OCI-M2 (cell line): Measurements from ENCODE around the gene PTPRD.
"Not testable (repeated sequence)": the region's sequence is repeated elsewhere in the genome, so short reads cannot be mapped to it uniquely, and the experiment has no call there.

Source experiments
- DNase-seq: peaks from one replicate; lab custom pipeline; 2025; ENCODE audit not compliant: unreplicated experiment; lab: John Stamatoyannopoulos, UW

Gene PTPRD

DNA sequence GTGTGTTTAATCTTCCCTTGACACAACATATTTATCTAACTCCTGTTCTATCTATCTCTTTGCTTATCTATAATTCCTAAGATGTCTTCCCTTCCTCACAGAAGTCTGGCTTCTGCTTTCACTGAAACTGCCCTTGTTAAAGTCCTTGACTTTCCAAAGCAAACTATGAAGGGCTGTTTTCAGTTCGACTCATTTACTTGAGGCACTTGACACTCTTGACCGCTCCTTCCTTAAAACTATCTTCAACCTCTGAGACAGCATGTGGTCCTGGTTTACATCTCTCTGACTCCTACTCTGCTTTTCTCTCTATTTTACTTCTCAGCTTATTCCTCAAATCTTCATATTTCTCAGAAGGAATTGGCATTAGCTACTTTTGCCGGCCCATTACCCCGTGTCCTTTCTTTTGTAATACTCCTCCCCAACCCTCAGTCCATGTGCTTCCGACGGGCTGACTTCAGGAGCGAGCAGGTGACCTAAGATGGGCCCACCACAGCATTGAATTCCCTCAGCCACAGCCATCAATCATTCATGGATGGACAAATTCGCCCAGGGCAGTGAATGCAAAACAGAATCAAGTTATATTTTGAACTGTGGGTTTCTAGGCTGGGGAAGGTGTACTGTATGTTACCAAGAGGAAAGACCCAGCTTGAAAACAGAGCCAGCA, 1089.2 kb downstream of the PTPRD start:
- DNase-seq = no peak

DNA sequence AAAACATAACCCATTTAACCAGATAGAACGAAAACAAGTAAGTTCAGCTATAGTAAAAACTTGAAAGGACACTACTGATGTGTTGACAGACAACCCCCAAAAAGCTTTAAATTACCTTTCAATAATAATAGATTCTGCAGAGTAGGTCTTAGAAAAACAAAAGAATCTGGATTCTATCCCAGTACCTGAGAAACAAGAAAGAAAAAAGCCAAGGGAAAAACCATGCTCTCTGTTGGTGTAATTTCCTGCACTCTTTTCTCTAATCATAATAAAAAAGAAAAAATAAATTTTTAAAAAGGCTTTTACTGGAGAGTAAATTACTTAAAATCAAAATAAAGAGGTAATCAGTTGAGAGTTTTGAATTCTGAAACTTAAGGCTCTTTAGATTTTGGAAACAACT, 1090.4 kb downstream of the PTPRD start:
- DNase-seq = no peak

DNA sequence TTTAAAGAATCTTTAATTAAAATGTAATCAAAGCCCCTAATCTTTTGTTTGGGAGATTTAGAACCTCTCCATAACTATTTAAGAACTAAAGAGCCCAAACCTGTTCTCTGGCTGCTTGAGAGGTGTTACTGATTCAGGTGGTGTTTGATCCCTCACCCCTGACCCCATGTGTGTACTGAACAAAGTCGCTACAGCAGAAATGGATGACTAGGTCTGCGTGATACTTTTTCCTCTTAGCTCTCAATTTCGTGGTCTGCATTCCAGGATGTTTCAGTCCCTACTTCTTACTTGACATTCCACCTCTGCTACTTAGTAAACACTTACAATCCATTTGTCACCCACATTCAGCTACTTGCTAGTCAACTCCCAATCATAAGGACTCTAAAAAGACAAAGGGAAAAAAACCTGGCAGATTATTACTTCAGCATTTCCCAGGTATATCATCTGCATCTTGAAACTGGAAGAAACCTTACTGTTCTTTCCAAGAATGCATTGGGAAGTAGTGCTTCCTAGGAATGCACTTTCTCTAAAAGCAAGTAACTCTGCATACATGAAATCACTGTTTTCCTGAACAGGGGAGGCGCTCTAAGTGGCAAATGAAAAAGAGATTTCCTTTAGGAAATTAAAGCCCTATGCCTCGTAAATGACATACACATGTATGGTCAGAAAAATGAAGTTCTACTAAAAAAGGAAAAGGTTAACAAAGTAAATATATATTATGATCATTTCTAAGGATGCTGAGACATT, 1091.6 kb downstream of the PTPRD start:
- DNase-seq = no peak

DNA sequence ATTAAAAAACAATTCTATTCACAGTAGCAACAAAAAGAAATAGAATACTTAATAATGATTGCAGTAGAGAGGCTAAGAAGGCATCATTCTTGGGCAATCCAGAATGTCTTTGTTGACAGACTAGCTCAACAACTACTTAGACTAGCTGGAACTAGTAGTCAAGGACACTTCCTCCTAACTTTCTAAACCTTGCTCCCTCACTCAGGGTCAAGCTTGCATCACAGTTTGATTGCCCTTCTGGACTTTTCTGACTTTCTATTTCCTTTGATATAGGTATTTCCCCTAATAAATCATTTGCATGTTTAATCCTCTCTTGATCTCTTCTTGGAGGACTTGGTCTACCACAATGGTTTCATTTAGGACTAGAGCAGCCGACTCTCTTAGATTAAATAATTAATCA, 1107.9 kb downstream of the PTPRD start:
- no peak for DNase-seq

DNA sequence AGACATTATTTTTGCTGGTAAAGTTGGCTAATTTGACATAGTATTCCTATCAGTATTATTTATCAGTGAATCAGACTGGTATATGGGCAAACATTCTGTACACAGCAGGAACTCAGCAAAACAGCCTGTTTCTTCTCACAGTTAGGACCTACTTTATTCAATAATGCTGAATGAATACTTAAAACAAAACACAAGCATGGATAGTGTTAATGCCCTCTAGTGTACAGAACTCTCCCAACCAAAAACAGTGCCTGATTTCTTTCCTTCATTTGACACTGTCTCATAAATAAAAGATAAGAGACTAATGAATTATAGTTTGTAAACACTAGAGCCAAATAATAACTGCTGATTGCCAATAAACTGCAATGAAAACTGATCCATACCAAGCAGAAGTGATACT, 1113.3 kb downstream of the PTPRD start:
- DNase-seq = no peak

DNA sequence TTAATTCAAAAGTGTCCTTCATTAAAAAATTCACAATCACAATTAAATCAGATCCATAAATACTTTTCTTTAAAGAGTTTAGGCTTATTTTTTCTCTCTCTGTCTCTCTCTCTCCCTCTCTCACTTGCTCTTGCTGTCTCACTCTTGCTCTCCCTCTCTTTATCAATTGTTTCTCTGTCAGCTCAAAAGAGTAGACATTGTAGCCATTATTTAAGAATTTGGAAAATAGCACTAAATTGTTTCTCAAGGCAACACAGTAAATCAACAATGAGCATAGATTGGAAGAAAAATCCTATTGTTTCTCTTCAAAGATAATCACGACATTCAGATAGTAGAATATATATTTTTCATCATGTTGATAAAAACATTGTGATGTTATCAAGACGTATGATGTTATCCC, 1114.0 kb downstream of the PTPRD start:
- no peak for DNase-seq

DNA sequence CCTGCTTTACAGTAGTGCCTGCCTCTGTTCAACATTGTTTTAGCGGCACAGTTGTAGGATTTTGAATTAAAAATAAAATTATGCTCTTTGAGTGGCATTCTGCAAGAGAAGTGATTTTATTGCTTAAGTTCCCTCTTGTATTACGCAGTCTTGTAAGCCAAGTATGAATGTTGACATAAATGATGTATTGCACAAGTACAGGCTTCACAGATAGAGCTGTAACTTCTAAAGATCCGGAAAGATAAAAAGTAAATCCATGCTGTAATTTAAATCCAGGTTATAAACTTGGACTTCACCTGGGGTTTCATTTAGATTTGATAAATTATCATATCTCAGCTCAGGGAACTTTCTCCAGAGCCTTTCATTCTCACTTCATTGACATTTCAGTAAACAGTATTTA, 1114.7 kb downstream of the PTPRD start:
- no peak for DNase-seq

DNA sequence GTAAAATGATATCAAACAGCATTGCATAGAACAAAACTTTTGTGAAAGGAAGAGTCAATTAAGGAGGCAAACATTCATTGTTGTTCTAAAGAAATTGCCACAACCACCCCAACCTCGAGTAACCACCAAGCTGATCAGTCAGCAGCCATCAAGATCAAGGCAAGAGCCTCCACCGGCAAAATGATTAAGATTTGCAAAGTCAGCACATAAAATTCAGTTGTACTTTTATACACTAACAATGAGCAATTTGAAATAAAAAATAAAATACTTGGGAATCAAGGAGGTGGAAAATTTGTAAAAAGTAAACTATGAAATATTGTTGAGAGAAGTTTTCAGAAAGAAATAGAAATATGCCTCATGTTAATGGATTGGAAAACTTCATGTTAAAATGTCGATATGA, 1118.5 kb downstream of the PTPRD start:
- no peak for DNase-seq

DNA sequence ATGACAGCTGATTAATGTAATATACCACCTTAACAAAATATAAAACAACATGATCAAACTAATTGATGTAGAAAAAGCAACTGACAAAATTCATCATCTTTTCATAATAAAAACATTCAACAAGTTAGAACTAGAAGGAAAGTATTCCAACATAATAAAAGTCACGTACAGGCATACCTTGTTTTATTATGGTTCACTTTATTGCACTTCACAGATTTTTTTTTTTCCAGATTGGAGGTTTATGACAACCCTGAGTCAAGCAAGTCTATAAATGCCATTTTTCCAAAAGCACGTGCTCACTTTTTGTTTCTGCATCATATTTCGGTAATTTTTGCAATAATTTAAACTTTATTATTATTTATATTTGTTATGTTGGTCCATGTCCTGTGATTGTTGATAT, 1120.3 kb downstream of the PTPRD start:
- no peak for DNase-seq

DNA sequence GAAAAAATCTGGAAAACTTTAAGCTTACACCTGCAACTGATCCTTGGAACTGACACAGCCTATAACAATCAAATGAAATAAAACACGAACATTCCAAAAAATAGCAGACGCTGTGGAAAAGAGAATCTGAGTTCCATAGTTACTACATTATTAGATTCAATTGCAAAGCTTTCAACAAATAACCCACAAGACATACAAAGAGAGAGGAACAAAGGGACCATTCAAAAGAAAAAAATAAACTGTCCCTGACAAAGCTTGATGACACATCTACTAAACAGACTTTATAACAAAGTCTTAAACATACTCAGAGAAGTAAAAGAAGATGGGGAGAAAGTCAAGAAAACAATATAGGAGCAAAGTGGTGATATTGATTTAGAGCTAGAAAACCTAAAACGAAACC, 1123.6 kb downstream of the PTPRD start:
- no peak for DNase-seq

DNA sequence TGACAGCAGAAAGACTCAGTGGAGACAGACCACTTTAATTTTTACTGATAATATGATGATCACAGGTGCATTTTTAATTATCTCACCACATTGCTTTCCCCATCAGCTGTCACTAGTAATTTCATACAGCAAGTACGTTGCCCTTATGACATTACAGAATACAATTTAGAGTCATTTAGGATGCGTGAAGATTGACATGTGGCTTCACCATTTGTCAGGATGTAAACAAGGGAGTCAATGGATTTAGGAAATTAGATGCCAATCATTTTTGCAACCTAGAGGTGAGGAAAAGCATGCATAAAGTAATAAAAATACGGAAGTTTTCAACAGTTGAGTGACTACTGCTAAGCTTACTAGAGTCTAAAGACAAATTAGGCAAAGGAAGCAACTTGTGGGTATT, 1129.6 kb downstream of the PTPRD start:
- no peak for DNase-seq

DNA sequence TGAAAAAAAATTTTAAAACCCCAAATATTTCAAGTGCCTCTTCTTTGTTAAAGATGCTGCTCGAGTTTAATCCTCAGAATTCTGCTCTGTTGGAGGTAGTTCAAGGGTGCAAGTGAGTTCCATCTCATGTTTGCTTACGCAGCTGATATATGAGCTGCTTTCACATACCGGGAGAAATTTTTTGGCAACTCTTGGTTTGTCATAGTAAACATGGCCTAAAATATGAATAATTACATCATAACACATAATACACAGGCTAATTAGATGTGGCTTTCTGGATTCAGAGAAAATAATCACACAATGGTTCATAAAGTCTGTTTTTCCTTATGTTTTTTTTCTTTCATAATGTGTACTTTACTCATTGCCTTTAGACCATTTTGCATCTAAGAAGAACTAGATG, 1134.1 kb downstream of the PTPRD start:
- no peak for DNase-seq

DNA sequence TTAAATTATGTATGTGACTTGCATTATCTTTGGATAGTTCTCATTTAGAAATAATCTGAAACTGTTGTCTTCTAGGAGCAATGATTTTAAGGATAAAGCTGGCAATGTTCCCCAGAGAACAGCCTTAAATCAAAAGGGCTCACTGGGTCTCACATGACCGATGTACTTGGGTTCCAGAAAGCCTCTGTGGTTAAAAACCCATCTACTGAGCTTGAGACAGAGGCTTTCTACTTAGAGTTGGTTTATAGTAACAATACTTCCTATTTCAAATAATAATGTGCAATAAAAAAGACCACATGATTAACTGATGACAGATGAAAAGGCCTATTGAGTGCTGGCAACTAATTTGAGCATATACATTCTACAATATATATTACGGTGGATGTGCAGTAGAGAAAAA, 1143.5 kb downstream of the PTPRD start:
- DNase-seq = no peak

DNA sequence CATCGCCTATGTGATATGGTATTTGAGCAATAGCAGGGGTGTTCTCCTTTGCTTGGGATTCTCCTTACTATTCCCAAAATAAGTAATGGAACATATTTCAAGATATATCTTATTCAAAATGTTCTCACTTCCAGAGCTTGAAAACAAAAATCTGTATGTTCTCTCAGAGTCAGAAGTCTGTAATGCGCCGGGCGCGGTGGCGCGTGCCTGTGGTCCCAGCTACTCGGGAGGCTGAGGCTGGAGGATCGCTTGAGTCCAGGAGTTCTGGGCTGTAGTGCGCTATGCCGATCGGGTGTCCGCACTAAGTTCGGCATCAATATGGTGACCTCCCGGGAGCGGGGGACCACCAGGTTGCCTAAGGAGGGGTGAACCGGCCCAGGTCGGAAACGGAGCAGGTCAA, 1170.9 kb downstream of the PTPRD start:
- not testable (repeated sequence) for DNase-seq

DNA sequence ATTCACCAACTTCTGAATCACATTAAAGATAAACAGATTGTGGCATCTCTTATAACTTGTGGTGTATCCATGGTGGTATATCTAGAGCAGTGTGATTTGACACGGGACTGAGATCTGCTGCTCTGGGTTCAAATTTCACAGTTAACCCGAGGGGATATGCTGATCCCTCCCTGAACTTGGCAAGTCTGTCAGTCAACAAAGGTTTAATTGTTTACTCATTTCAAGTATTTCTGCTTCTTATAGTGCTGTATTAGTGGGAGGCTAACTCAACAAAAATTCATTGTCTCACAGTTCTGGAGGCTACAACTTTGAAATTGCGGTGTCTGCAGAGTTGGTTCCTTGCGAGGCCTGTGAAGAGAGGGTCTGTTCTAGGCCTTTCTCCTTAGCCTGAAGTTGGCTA, 1175.2 kb downstream of the PTPRD start:
- no peak for DNase-seq

DNA sequence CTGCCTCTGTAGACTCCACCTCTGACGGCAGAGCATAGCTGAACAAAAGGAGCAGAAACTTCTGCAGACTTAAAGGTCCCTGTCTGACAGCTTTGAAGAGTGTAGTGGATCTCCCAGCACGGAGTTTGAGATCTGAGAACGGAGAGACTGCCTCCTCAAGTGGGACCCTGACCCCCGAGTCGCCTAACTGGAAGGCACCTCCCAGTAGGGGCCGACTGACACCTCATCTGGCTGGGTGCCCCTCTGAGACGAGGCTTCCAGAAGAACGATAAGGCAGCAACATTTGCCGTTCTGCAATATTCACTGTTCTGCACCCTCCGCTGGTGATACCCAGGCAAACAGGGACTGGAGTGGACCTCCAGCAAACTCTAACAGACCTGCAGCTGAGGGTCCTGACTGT, 1186.3 kb downstream of the PTPRD start:
- DNase-seq = not testable (repeated sequence)

DNA sequence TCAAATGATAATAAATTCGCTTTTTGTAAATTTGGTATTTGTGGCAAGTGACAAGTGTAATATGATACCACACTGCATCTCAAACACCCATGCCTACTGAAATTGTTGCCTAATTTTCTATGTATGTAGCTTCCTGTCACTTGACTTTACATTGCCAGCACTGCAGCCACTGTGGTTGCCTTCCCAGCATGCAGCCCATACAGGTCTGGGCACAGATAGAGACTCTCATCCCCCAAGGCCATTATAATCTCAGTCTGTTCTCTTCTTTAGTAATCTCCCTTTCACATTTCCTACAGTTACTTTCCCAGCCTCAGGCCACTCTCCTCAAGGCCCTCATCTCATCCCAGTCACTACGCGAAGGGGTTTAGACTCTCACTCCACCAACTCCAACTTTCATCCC, 1200.6 kb downstream of the PTPRD start:
- DNase-seq = no peak

DNA sequence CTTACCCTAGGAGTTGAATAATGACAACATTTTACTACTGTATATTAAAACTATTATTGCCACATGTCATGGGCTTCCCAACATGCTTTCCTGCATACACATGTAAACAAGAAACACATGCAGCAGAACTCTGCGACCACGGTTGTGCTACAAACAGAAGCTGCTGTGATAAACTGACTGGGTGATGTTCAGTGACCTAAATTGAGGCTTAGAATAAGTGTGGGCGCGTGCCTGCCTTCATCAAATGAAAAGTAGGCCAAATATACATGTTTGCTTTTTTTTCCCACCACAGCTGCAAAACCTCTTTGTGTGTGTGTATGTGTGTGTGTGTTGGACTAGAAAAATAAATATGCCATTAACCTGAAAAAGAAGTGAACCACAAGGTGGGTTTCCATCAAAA, 1202.1 kb downstream of the PTPRD start:
- DNase-seq = no peak

DNA sequence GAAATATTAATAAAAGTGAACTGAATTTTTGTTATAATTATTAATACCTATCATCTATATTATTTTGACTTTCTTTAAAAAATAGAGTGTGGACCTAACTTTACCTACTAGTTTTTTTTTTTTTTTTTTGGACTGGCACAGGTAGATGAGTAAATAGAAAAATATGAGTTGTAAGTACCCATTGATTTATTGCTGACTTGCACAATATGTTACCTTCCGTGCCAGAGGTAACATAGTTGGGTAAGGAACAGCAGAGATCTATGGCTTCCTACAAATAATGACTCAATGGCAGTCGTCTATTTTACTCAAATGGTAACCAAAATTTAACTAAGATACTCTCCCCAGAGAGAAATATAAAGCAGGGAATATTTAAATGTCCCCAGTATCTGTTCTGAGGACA, 1212.8 kb downstream of the PTPRD start:
- DNase-seq = no peak

DNA sequence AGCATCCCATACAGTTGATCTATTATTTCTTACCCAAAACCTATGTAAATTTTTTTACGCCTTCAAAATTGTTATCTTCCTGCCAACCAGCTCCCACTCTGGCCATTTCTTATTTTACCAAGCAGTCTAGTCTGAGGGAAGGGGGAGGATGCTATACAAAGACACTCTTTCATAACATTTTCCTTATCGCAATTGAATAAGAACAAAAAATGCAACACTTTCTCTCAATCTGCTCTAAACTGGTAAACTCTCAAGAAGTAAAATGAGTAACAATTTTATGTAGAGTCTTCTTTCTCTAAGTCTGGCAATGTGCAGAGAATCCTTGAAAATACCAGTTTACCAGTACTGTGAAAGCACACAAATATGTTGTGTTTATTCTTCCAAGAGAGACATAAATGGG, 1216.3 kb downstream of the PTPRD start:
- DNase-seq = no peak

DNA sequence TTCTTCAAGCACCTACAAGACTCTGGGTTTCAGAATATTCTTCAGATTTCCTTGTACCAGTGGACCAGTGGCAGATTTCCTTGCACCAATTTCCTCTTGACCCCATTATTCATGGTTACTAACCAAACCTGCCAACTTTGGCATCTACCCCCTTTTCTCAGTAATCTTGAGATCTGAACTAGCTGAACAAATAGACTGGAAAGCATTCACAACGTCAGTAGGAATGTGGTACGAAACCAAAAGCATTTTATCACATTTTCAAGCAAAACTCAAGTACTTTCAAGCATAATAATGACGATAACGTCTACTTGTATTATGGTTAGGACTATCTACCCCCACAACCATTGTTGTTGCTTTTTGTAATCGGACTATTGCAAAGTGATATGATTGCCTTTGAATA, 1217.3 kb downstream of the PTPRD start:
- no peak for DNase-seq

DNA sequence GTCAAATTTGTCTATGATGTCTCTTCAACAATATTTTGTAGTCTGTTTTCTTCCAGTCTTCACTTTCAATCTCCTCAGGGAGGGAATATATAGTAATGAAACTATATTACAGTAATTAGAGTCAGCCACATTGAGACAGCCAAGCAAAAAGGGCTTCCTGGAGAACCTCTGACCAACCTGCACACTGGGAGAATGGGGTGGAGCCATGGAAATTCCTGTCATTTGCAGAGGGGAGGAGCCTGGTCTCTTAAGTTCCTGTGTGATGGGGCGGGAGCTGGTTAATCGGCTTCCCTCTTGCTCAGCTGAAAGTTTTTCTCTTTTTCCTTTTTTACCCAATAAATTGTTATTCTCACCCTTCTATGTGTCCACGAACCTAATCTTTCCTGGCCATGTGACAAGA, 1220.0 kb downstream of the PTPRD start:
- DNase-seq = no peak

DNA sequence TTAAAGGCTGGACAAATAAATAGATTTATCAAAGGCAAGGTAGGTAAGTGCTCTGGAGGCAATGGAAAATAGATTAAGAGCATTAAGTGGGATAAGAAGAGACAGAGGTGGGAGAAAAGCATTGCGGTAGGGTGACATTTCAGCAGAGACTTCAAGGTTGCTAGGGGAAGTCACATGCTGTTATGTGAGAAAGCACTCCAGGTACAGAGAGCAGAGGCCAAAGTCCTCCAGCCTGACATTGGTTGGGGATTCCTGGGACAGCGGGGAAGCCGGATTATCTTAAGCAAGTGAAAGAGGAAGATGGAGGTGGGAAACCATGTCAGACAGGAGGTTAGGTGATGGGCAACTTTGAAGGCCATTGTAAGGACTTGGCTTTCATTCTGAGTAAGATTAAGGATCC, 1222.9 kb downstream of the PTPRD start:
- no peak for DNase-seq
